ENCODE results near the gene TMEM108. TPM values are rescaled to one million over a fixed set of nuclear protein-coding genes. Genes with fewer than 3 reads are reported as not detected.

TMEM108 gene
- total and polyA plus RNA-seq, 3 donors from 2014 or later, result 13.9 to 44.3 (median 16.1) TPM

- no peak for DNase-seq
- no peaks in the 10 kb centered on the region for H3K27me3 ChIP-seq
- H3K4me3 ChIP-seq, result no peak overlapping the region
- no peaks in the 10 kb centered on the region for H3K4me1 ChIP-seq
- H3K9me3 ChIP-seq, result no peaks in the 10 kb centered on the region
- no peak for TF ChIP-seq POLR2A (IDR thresholded peaks at IDR 0.05)
- TF ChIP-seq CTCF (IDR thresholded peaks at IDR 0.05), result no peak
- intact Hi-C loops (cut with DNase I; ENCODE audit: low total_unique reads), result no loop called here
- WGBS, 2 donors, result 71 to 82% methylated on average over 2 of the region's 2 CpGs
- no peak overlapping the region for H3K27ac ChIP-seq
- no peaks in the 10 kb centered on the region for H3K36me3 ChIP-seq (ENCODE audit: low read depth, missing control alignments)
Measured at GRCh38 chr3:133049491-133049890, 11.3 kb downstream of the TMEM108 start.

GRCh38 chr3:133050891-133051290 lies 12.7 kb downstream of the TMEM108 start:
- intact Hi-C loops (cut with DNase I; ENCODE audit: low total_unique reads), result no loop called here
- Histone ChIP-seq H3K27ac (no peak overlapping the region), H3K36me3 (ENCODE audit: low read depth, missing control alignments) (no peaks in the 10 kb centered on the region), H3K4me1 (no peaks in the 10 kb centered on the region), H3K27me3 (no peaks in the 10 kb centered on the region), H3K9me3 (no peaks in the 10 kb centered on the region), H3K4me3 (no peak overlapping the region)
- WGBS, 2 donors, result 59 to 96% methylated on average over 2 of the region's 2 CpGs
- DNase-seq, result no peak
- no peak for TF ChIP-seq POLR2A (IDR thresholded peaks at IDR 0.05)
- no peak for TF ChIP-seq CTCF (IDR thresholded peaks at IDR 0.05)

GRCh38 chr3:133053532-133053931 lies 15.3 kb downstream of the TMEM108 start:
- WGBS, 2 donors, result 89 to 90% methylated on average over 2 of the region's 2 CpGs
- intact Hi-C loops (cut with DNase I; ENCODE audit: low total_unique reads), result no loop called here
- no peak overlapping the region for H3K27ac ChIP-seq

GRCh38 chr3:133054586-133054985 lies 16.4 kb downstream of the TMEM108 start:
- H3K36me3 ChIP-seq (ENCODE audit: low read depth, missing control alignments), result no peaks in the 10 kb centered on the region
- no peak for DNase-seq
- WGBS, 2 donors, result 60 to 87% methylated on average over 1 of the region's 1 CpG

More at GRCh38 chr3:133053532-133053931, 15.3 kb downstream of the TMEM108 start:
- Histone ChIP-seq H3K36me3 (ENCODE audit: low read depth, missing control alignments) (no peaks in the 10 kb centered on the region), H3K4me1 (no peaks in the 10 kb centered on the region), H3K4me3 (no peak overlapping the region), H3K9me3 (no peaks in the 10 kb centered on the region), H3K27me3 (no peaks in the 10 kb centered on the region)
- DNase-seq, result no peak
- TF ChIP-seq CTCF (IDR thresholded peaks at IDR 0.05) (no peak), POLR2A (IDR thresholded peaks at IDR 0.05) (no peak)

More at GRCh38 chr3:133054586-133054985, 16.4 kb downstream of the TMEM108 start:
- Histone ChIP-seq H3K27me3 (no peaks in the 10 kb centered on the region), H3K9me3 (no peaks in the 10 kb centered on the region), H3K4me3 (no peak overlapping the region), H3K4me1 (no peaks in the 10 kb centered on the region), H3K27ac (no peak overlapping the region)
- TF ChIP-seq CTCF (IDR thresholded peaks at IDR 0.05) (no peak), POLR2A (IDR thresholded peaks at IDR 0.05) (no peak)
- intact Hi-C loops (cut with DNase I; ENCODE audit: low total_unique reads), result no loop called here
